Karpas-422 (cell line): Measurements from ENCODE around the gene NCLN. TPM values are rescaled to one million over a fixed set of nuclear protein-coding genes. Genes with fewer than 3 reads are reported as not detected.

Experiments used
- total RNA-seq: library from RNA; depleted of rRNA; stranded (reverse); fragments of >200 nt; shearing (Covaris generic); gene quantifications from 2 replicates; pipeline ENCODE4 v1.2.3, GENCODE V29; 2014; ENCODE audit warnings: low replicate concordance; rRNA removed

The NCLN gene
- total RNA-seq, 1 experiment from 2014 or later, result 37.6 TPM

Other genes with a start within 250 kb of the NCLN start
- gene ZNF77, start 241.0 kb upstream of the NCLN start, total RNA-seq, result not detected in 2 replicates
- 3.4 and 5.0 TPM in 2 replicates for gene TLE6, start 208.4 kb upstream of the NCLN start, total RNA-seq
- not detected in 2 replicates for gene TLE2, start 156.7 kb upstream of the NCLN start, total RNA-seq
- gene TLE5, start 123.4 kb upstream of the NCLN start, total RNA-seq, result 146 and 233 TPM in 2 replicates
- gene GNA11, start 91.6 kb upstream of the NCLN start, total RNA-seq, result 0.58 and 2.6 TPM in 2 replicates
- gene GNA15, start 49.9 kb upstream of the NCLN start, total RNA-seq, result not detected in 2 replicates
- not detected in 2 replicates for gene S1PR4, start 7.2 kb upstream of the NCLN start, total RNA-seq
- gene CELF5, start 38.7 kb downstream of the NCLN start, total RNA-seq, result not detected in 2 replicates
- 0.82 and 4.4 TPM in 2 replicates for gene NFIC, start 180.7 kb downstream of the NCLN start, total RNA-seq